Natural killer cell (primary cell): ENCODE measurements around the gene FAM20B. TPM values are rescaled to one million over a fixed set of nuclear protein-coding genes. Genes with fewer than 3 reads are reported as not detected.

ENCODE experiments used
- total RNA-seq, 4 donors: library from RNA; stranded (reverse); fragments of 120-200 nt in 1 of 4; gene quantifications; one replicate each; pipeline versions ENCODE4 v1.2.3 to v1.2.4, GENCODE V29; 2013 to 2022

The FAM20B gene
- total RNA-seq, 3 donors from 2014 or later (not counting 1 experiment from before 2014, with no cell fraction given): 27.6 to 35.2 (median 29.0) TPM

Other genes starting within 250 kb of the FAM20B start
- gene ANGPTL1, start 154.8 kb upstream of the FAM20B start, total RNA-seq: not detected
- gene TOR3A, start 56.2 kb downstream of the FAM20B start, total RNA-seq: 10 to 100 TPM; 22.7 to 33.3 (median 29.0) TPM
- 10 to 100 TPM; 11.1 to 16.3 (median 12.9) TPM for gene ABL2, start 203.8 kb downstream of the FAM20B start, total RNA-seq